DLD1 (cell line): Measurements from ENCODE around the gene BACE1.

Source experiments
- in situ Hi-C: cut with HindIII; loops from 2 replicates; pipeline ENCODE4 v1.10.0; 2017; ENCODE audit warnings: low sequenced_read_pairs

BACE1 gene

GRCh38 chr11:117313091-117313490, 3.0 kb downstream of the BACE1 start:
- in situ Hi-C loops: no loop called here

GRCh38 chr11:117309310-117309709, 6.7 kb downstream of the BACE1 start:
- in situ Hi-C loops: no loop called here

GRCh38 chr11:117305145-117305544, 10.9 kb downstream of the BACE1 start:
- in situ Hi-C loops: no loop called here

GRCh38 chr11:117303646-117304315, 12.3 kb downstream of the BACE1 start:
- in situ Hi-C loops: no loop called here

GRCh38 chr11:117303101-117303500, 13.0 kb downstream of the BACE1 start:
- in situ Hi-C loops: no loop called here

GRCh38 chr11:117302228-117302627, 13.8 kb downstream of the BACE1 start:
- in situ Hi-C loops: no loop called here

- in situ Hi-C loops: no loop called here
Observed at GRCh38 chr11:117300773-117301172, 15.3 kb downstream of the BACE1 start.

- in situ Hi-C loops: no loop called here
Observed at GRCh38 chr11:117300283-117300663, 15.8 kb downstream of the BACE1 start.

GRCh38 chr11:117299351-117300282, 16.4 kb downstream of the BACE1 start:
- in situ Hi-C loops: no loop called here

- in situ Hi-C loops: no loop called here
Observed at GRCh38 chr11:117298195-117298594, 17.9 kb downstream of the BACE1 start.

- in situ Hi-C loops: no loop called here
Observed at GRCh38 chr11:117296881-117297280, 19.2 kb downstream of the BACE1 start.

- in situ Hi-C loops: no loop called here
Observed at GRCh38 chr11:117295438-117296137, 20.5 kb downstream of the BACE1 start.

GRCh38 chr11:117292616-117293015, 23.4 kb downstream of the BACE1 start:
- in situ Hi-C loops: no loop called here

- in situ Hi-C loops: no loop called here
Observed at GRCh38 chr11:117290809-117291396, 25.2 kb downstream of the BACE1 start, which contains the start of gene BACE1-AS. TSS of gene BACE1-AS (plus strand) at chr11:117291346.

- in situ Hi-C loops: no loop called here
Observed at GRCh38 chr11:117289795-117290194, 26.3 kb downstream of the BACE1 start.

GRCh38 chr11:117287668-117288067, 28.4 kb downstream of the BACE1 start:
- in situ Hi-C loops: no loop called here

- in situ Hi-C loops: no loop called here
Observed at GRCh38 chr11:117286588-117286987, 29.5 kb downstream of the BACE1 start.

- in situ Hi-C loops: no loop called here
Observed at GRCh38 chr11:117284053-117284452, 32.0 kb downstream of the BACE1 start.

GRCh38 chr11:117282956-117283355, 33.1 kb downstream of the BACE1 start:
- in situ Hi-C loops: no loop called here

- in situ Hi-C loops: no loop called here
Observed at GRCh38 chr11:117281869-117282268, 34.2 kb downstream of the BACE1 start.

GRCh38 chr11:117281159-117281558, 34.9 kb downstream of the BACE1 start:
- in situ Hi-C loops: no loop called here
